Testis (tissue), 3 donors: ENCODE data around the gene LDLRAD4. TPM values are rescaled to one million over a fixed set of nuclear protein-coding genes. Genes with fewer than 3 reads are reported as not detected.

Experiments used
- DNase-seq: peaks from one replicate; pipeline ENCODE4 v3.0.0-alpha.2; 2019
- H3K27ac ChIP-seq, 2 donors: fragments of 200-600 bp; sonication (generic); one replicate each; pipeline ENCODE4 v1.5.1; 2019
- H3K27me3 ChIP-seq: fragments of 200-600 bp; sonication (generic); one replicate; pipeline ENCODE4 v1.5.1; 2019
- H3K36me3 ChIP-seq: fragments of 200-600 bp; sonication (generic); one replicate; pipeline ENCODE4 v1.5.1; 2017; ENCODE audit warnings: low read depth; ENCODE audit errors: missing control alignments
- H3K4me1 ChIP-seq: fragments of 200-600 bp; sonication (generic); one replicate; pipeline ENCODE4 v1.5.1; 2019
- H3K4me3 ChIP-seq, 2 donors: fragments of 200-600 bp; sonication (generic); one replicate each; pipeline ENCODE4 v1.5.1; 2017 to 2019
- H3K9me3 ChIP-seq: fragments of 200-600 bp; sonication (generic); one replicate; pipeline ENCODE4 v1.5.1; 2017
- CTCF ChIP-seq, 3 experiments: fragments of 450-650 bp in 2 of 3; fragments of 200-600 bp in 1 of 3; sonication (generic) in 1 of 3; IDR thresholded peaks; one replicate each; pipeline ENCODE4 v1.5.1; 2016 to 2019; ENCODE audit warnings: antibody characterized with exemption in 3 of 3, mild to moderate bottlenecking in 2 of 3, moderate library complexity in 1 of 3
- POLR2A ChIP-seq: fragments of 450-650 bp; IDR thresholded peaks from one replicate; pipeline ENCODE4 v1.6.1; 2017; ENCODE audit warnings: antibody characterized with exemption, mild to moderate bottlenecking, moderate library complexity
- WGBS, 2 donors: methylation state at CpG; one replicate each; pipeline ENCODE4 v1.1.5; 2018; 5-methylcytosine and 5-hydroxymethylcytosine counted together
- intact Hi-C: fragments of 100-400 bp; cut with DNase I; formaldehyde crosslinking; loops from one replicate; pipeline ENCODE4 v1.15.1; 2023; ENCODE audit warnings: low total_unique reads
- polyA plus RNA-seq: library from polyadenylated mRNA; stranded (reverse); fragments of 350-450 nt; fragmentation: Illumina TruSeq; extraction: RNeasy Lipid Tissue Mini Kit (QIAGEN cat#74804); gene quantifications from one replicate; pipeline ENCODE4 v1.2.3, GENCODE V29; 2014; ENCODE audit warnings: low read depth, low replicate concordance; ENCODE audit not compliant: insufficient read depth
- total RNA-seq, 2 donors: library from RNA; depleted of rRNA; stranded (reverse); fragments of >200 nt; gene quantifications; one replicate each; pipeline ENCODE4 v1.2.3, GENCODE V29; 2016

Gene LDLRAD4
- total and polyA plus RNA-seq, 3 donors from 2014 or later = 22.0 to 42.2 (median 25.9) TPM

- no peaks in the 10 kb centered on the region for H3K9me3 ChIP-seq
- peaks cover 11% of the 10 kb centered on the region for H3K4me1 ChIP-seq
- WGBS, 2 donors = 92 to 96% methylated on average over 13 of the region's 13 CpGs
- no peak overlapping the region for H3K27ac ChIP-seq
- H3K27me3 ChIP-seq = no peaks in the 10 kb centered on the region
- DNase-seq = no peak
- TF ChIP-seq CTCF (IDR thresholded peaks at IDR 0.05) (no peak), POLR2A (no peak)
- intact Hi-C loops = no loop called here
- H3K36me3 ChIP-seq = no peaks in the 10 kb centered on the region
- no peak overlapping the region for H3K4me3 ChIP-seq
These were observed 323.3 kb downstream of the LDLRAD4 start for GRCh38 chr18:13541621-13542519.

DNA sequence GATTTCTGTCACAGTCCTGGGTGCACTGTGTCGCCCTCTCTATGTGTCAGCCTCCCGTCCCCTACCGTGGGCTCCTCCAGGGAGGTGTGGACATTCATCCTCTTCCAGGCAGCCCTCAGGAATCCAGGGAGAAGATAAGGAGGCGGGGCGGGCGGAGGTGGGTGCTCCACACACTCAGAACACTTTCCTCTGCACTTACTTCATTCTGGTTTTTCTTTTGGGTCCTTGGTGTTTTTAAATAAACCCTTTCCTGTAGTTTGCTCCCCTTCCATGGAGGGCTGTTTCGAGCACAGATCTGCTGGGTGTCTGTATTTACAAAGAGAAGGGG lies 323.9 kb downstream of the LDLRAD4 start:
- intact Hi-C loops = no loop called here
- Histone ChIP-seq H3K36me3 (no peaks in the 10 kb centered on the region), H3K27me3 (no peaks in the 10 kb centered on the region), H3K4me1 (peaks cover 11% of the 10 kb centered on the region), H3K27ac (no peak overlapping the region), H3K4me3 (no peak overlapping the region), H3K9me3 (no peaks in the 10 kb centered on the region)
- 92 to 95% methylated on average over 7 of the region's 7 CpGs for WGBS, 2 donors
- DNase-seq = no peak
- TF ChIP-seq CTCF (IDR thresholded peaks at IDR 0.05) = no peak
- no peak for TF ChIP-seq POLR2A

- H3K36me3 ChIP-seq = no peaks in the 10 kb centered on the region
- no peaks in the 10 kb centered on the region for H3K9me3 ChIP-seq
- no peak overlapping the region for H3K27ac ChIP-seq
- H3K4me3 ChIP-seq = no peak overlapping the region
- H3K27me3 ChIP-seq = no peaks in the 10 kb centered on the region
- TF ChIP-seq POLR2A (no peak), CTCF (IDR thresholded peaks at IDR 0.05) (no peak)
- H3K4me1 ChIP-seq = peaks cover 11% of the 10 kb centered on the region
- WGBS, 2 donors = 86 to 91% methylated on average over 4 of the region's 4 CpGs
- DNase-seq = no peak
- intact Hi-C loops = no loop called here
These were observed 324.6 kb downstream of the LDLRAD4 start for GRCh38 chr18:13543144-13543543.

- Histone ChIP-seq H3K36me3 (no peaks in the 10 kb centered on the region), H3K9me3 (no peaks in the 10 kb centered on the region), H3K27ac (no peak overlapping the region), H3K27me3 (no peaks in the 10 kb centered on the region), H3K4me1 (peaks cover 11% of the 10 kb centered on the region), H3K4me3 (no peak overlapping the region)
- no peak for DNase-seq
- WGBS, 2 donors = 91 to 92% methylated on average over 24 to 25 of the region's 25 CpGs
- intact Hi-C loops = no loop called here
- TF ChIP-seq CTCF (IDR thresholded peaks at IDR 0.05) = no peak
- no peak for TF ChIP-seq POLR2A
These were observed 325.5 kb downstream of the LDLRAD4 start for GRCh38 chr18:13543811-13544732.
